G401 (cell line): ENCODE data around the gene APMAP. TPM values are rescaled to one million over a fixed set of nuclear protein-coding genes. Genes with fewer than 3 reads are reported as not detected.
A peak's percentile ranks its signal among the peaks of the same experiment; 100 is the strongest.
"Not testable (repeated sequence)": the region's sequence is repeated elsewhere in the genome, so short reads cannot be mapped to it uniquely, and the experiment has no call there.

Experiments used
- DNase-seq: peaks from one replicate; pipeline ENCODE4 v3.0.0-alpha.2; 2015; ENCODE audit warnings: low spot score
- in situ Hi-C: cut with HindIII; loops from 2 replicates; pipeline ENCODE4 v1.10.0; 2016; ENCODE audit warnings: low sequenced_read_pairs, mixed read lengths
- total RNA-seq: library from RNA; depleted of rRNA; stranded (reverse); fragments of >200 nt; shearing (Covaris generic); gene quantifications from 2 replicates; pipeline ENCODE4 v1.2.3, GENCODE V29; 2014; rRNA removed

The APMAP gene
- total RNA-seq, 1 experiment from 2014 or later = 94.6 TPM

GRCh38 chr20:24919665-24920064 is 72.9 kb downstream of the APMAP start:
- DNase-seq, in situ Hi-C loops: not testable (repeated sequence)

- in situ Hi-C loops = no loop called here
- DNase-seq = no peak
Measured at GRCh38 chr20:24918579-24919566, 73.7 kb downstream of the APMAP start.

GRCh38 chr20:24917797-24918578 is 74.6 kb downstream of the APMAP start:
- peak; percentile 82 for DNase-seq
- in situ Hi-C loops = no loop called here

GRCh38 chr20:24917056-24917455 is 75.5 kb downstream of the APMAP start:
- in situ Hi-C loops = no loop called here
- DNase-seq = no peak

GRCh38 chr20:24916412-24916811 is 76.1 kb downstream of the APMAP start:
- in situ Hi-C loops = no loop called here
- no peak for DNase-seq

- in situ Hi-C loops = no loop called here
Measured at GRCh38 chr20:24915892-24916291, 76.7 kb downstream of the APMAP start.

GRCh38 chr20:24915440-24915839 is 77.1 kb downstream of the APMAP start:
- in situ Hi-C loops = no loop called here
- DNase-seq = no peak

More at GRCh38 chr20:24915892-24916291, 76.7 kb downstream of the APMAP start:
- DNase-seq = no peak

- in situ Hi-C loops = no loop called here
- DNase-seq = no peak
Measured at GRCh38 chr20:24914388-24915241, 77.9 kb downstream of the APMAP start.

- DNase-seq = no peak
- in situ Hi-C loops = no loop called here
Measured at GRCh38 chr20:24913076-24913628, 79.4 kb downstream of the APMAP start.

Other genes starting within 250 kb of the APMAP start
- not detected in 2 replicates for gene CST7, start 43.5 kb downstream of the APMAP start, total RNA-seq
- gene ACSS1, start 65.4 kb upstream of the APMAP start, total RNA-seq = not detected in 2 replicates
- gene VSX1, start 89.4 kb upstream of the APMAP start, total RNA-seq = not detected in 2 replicates
- gene ENTPD6, start 203.0 kb upstream of the APMAP start, total RNA-seq = 68.3 and 71.3 TPM in 2 replicates